Measurements from ENCODE around the gene MAOB.
"Not testable (repeated sequence)": the region's sequence is repeated elsewhere in the genome, so short reads cannot be mapped to it uniquely, and the experiment has no call there.

The MAOB gene

GRCh38 chrX:43753637-43754036 is 128.6 kb downstream of the MAOB start:
- DNase-seq (ENCODE audit: low read depth), result peak; percentile 15

- peak; percentile 81 for DNase-seq (ENCODE audit: low read depth)
Measured at GRCh38 chrX:43750248-43750676, 132.0 kb downstream of the MAOB start.

GRCh38 chrX:43747476-43747875 is 134.8 kb downstream of the MAOB start:
- DNase-seq (ENCODE audit: low read depth), result no peak

- DNase-seq (ENCODE audit: low read depth), result no peak
Measured at GRCh38 chrX:43745938-43746721, 136.1 kb downstream of the MAOB start.

GRCh38 chrX:43744284-43744683 is 138.0 kb downstream of the MAOB start:
- no peak for DNase-seq (ENCODE audit: low read depth)

GRCh38 chrX:43743100-43743822 is 139.0 kb downstream of the MAOB start:
- DNase-seq (ENCODE audit: low read depth), result no peak

- peak; percentile 69 for DNase-seq (ENCODE audit: low read depth)
Measured at GRCh38 chrX:43741843-43742573, 140.2 kb downstream of the MAOB start.

GRCh38 chrX:43735957-43736356 is 146.3 kb downstream of the MAOB start:
- DNase-seq (ENCODE audit: low read depth), result no peak

GRCh38 chrX:43735534-43735933 is 146.7 kb downstream of the MAOB start:
- no peak for DNase-seq (ENCODE audit: low read depth)

GRCh38 chrX:43734444-43734843 is 147.8 kb downstream of the MAOB start:
- DNase-seq (ENCODE audit: low read depth), result no peak

GRCh38 chrX:43733699-43734098 is 148.6 kb downstream of the MAOB start:
- DNase-seq (ENCODE audit: low read depth), result no peak

- no peak for DNase-seq (ENCODE audit: low read depth)
Measured at GRCh38 chrX:43731086-43731485, 151.2 kb downstream of the MAOB start.

- DNase-seq (ENCODE audit: low read depth), result no peak
Measured at GRCh38 chrX:43728966-43729365, 153.3 kb downstream of the MAOB start.

GRCh38 chrX:43728002-43728401 is 154.2 kb downstream of the MAOB start:
- no peak for DNase-seq (ENCODE audit: low read depth)

GRCh38 chrX:43727254-43727653 is 155.0 kb downstream of the MAOB start:
- DNase-seq (ENCODE audit: low read depth), result not testable (repeated sequence)

GRCh38 chrX:43725227-43725626 is 157.0 kb downstream of the MAOB start:
- not testable (repeated sequence) for DNase-seq (ENCODE audit: low read depth)

- DNase-seq (ENCODE audit: low read depth), result no peak
Measured at GRCh38 chrX:43720961-43721360, 161.3 kb downstream of the MAOB start.

- DNase-seq (ENCODE audit: low read depth), result no peak
Measured at GRCh38 chrX:43720082-43720481, 162.2 kb downstream of the MAOB start.

- no peak for DNase-seq (ENCODE audit: low read depth)
Measured at GRCh38 chrX:43718956-43719355, 163.3 kb downstream of the MAOB start.

- no peak for DNase-seq (ENCODE audit: low read depth)
Measured at GRCh38 chrX:43718546-43718945, 163.7 kb downstream of the MAOB start.

- DNase-seq (ENCODE audit: low read depth), result no peak
Measured at GRCh38 chrX:43718081-43718480, 164.2 kb downstream of the MAOB start.

- no peak for DNase-seq (ENCODE audit: low read depth)
Measured at GRCh38 chrX:43717161-43717560, 165.1 kb downstream of the MAOB start.

GRCh38 chrX:43716696-43717095 is 165.6 kb downstream of the MAOB start:
- DNase-seq (ENCODE audit: low read depth), result no peak
